HEK293 (cell line): Measurements from ENCODE around the gene OPA3.

ENCODE experiments used
- CTCF ChIA-PET: fragments of 350-600 bp; formaldehyde crosslinking; extraction: SDS; loops from one replicate; lab custom pipeline; 2021; ENCODE audit warnings: antibody characterized with exemption; lab: Yijun Ruan, JAX
- POLR2A ChIA-PET: fragments of 300-600 bp; formaldehyde crosslinking; extraction: SDS; loops from one replicate; lab custom pipeline; 2020; ENCODE audit warnings: antibody characterized with exemption, inconsistent platforms; lab: Yijun Ruan, JAX
- H3K27ac ChIP-seq: fragments of 200-500 bp; sonication (Bioruptor generic); 2 replicates; pipeline ENCODE4 v1.5.1; 2014; ENCODE audit warnings: low read depth, low read length, control low read depth, inconsistent platforms; ENCODE audit errors: extremely low read depth
- H3K36me3 ChIP-seq, 2 experiments: fragments of 200-500 bp in 1 of 2; sonication (Bioruptor generic) in 1 of 2; 1 replicate in 1 of 2; 2 replicates in 1 of 2; pipeline ENCODE4 v1.5.1; 2014 to 2017; ENCODE audit warnings: inconsistent platforms in 2 of 2, low read length in 2 of 2; ENCODE audit not compliant: control insufficient read depth in 2 of 2, insufficient read depth in 1 of 2
- H3K4me1 ChIP-seq: fragments of 200-500 bp; sonication (Bioruptor generic); 2 replicates; pipeline ENCODE4 v1.5.1; 2014; ENCODE audit warnings: mild to moderate bottlenecking, low read length, inconsistent platforms; ENCODE audit not compliant: control insufficient read depth, insufficient read depth
- H3K4me3 ChIP-seq: 2 replicates; pipeline ENCODE4 v1.5.1; 2011; ENCODE audit warnings: low read depth, mild to moderate bottlenecking, control low read depth, low read length, moderate library complexity
- H3K9me3 ChIP-seq: fragments of 200-500 bp; sonication (Bioruptor generic); 2 replicates; pipeline ENCODE4 v1.5.1; 2014; ENCODE audit warnings: low read depth, low read length, inconsistent platforms; ENCODE audit not compliant: control insufficient read depth, insufficient read depth
- BCL11B ChIP-seq: fragments of 450-650 bp; formaldehyde crosslinking; IDR thresholded peaks from 2 replicates; pipeline ENCODE4 v1.5.1; 2016; ENCODE audit warnings: low read depth, missing biosample characterization, missing genetic modification characterization
- EGR2 ChIP-seq: fragments of 450-650 bp; formaldehyde crosslinking; IDR thresholded peaks from 2 replicates; pipeline ENCODE4 v1.5.1; 2016; ENCODE audit warnings: low read depth, missing biosample characterization, missing genetic modification characterization
- GLIS1 ChIP-seq: fragments of 450-650 bp; formaldehyde crosslinking; IDR thresholded peaks from 2 replicates; pipeline ENCODE4 v1.5.1; 2016; ENCODE audit warnings: missing biosample characterization, missing genetic modification characterization
- KLF1 ChIP-seq: fragments of 450-650 bp; formaldehyde crosslinking; IDR thresholded peaks from 2 replicates; pipeline ENCODE4 v1.5.1; 2016; ENCODE audit warnings: missing biosample characterization, missing genetic modification characterization
- ZBTB17 ChIP-seq: fragments of 450-650 bp; formaldehyde crosslinking; IDR thresholded peaks from 2 replicates; pipeline ENCODE4 v1.5.1; 2016; ENCODE audit warnings: missing biosample characterization, missing genetic modification characterization
- ZFHX2 ChIP-seq: fragments of 450-650 bp; formaldehyde crosslinking; conservative IDR thresholded peaks from 2 replicates; pipeline ENCODE4 v1.5.1; 2016; ENCODE audit warnings: missing biosample characterization, missing genetic modification characterization
- ZNF18 ChIP-seq: fragments of 450-650 bp; formaldehyde crosslinking; IDR thresholded peaks from 2 replicates; pipeline ENCODE4 v1.5.1; 2016; ENCODE audit warnings: missing biosample characterization, missing genetic modification characterization
- ZNF23 ChIP-seq: fragments of 450-650 bp; formaldehyde crosslinking; IDR thresholded peaks from 2 replicates; pipeline ENCODE4 v1.5.1; 2016; ENCODE audit warnings: missing biosample characterization, missing genetic modification characterization, borderline replicate concordance
- ZNF335 ChIP-seq: fragments of 450-650 bp; formaldehyde crosslinking; conservative IDR thresholded peaks from 2 replicates; pipeline ENCODE4 v1.5.1; 2016; ENCODE audit warnings: missing biosample characterization, missing genetic modification characterization
- ZNF341 ChIP-seq: fragments of 450-650 bp; formaldehyde crosslinking; IDR thresholded peaks from 2 replicates; pipeline ENCODE4; 2016; ENCODE audit warnings: low read depth, missing biosample characterization, missing genetic modification characterization
- ZNF560 ChIP-seq: fragments of 450-650 bp; formaldehyde crosslinking; IDR thresholded peaks from 2 replicates; pipeline ENCODE4 v1.5.1; 2017; ENCODE audit warnings: missing biosample characterization, missing genetic modification characterization, borderline replicate concordance
- ZXDB ChIP-seq: fragments of 450-650 bp; formaldehyde crosslinking; IDR thresholded peaks from 2 replicates; pipeline ENCODE4 v1.5.1; 2016; ENCODE audit warnings: missing biosample characterization, missing genetic modification characterization
- TF ChIP-seq, protein P1 (sequence below): fragments of 450-650 bp; IDR thresholded peaks from 2 replicates; pipeline ENCODE4 v1.5.1; 2018; ENCODE audit warnings: missing biosample characterization, missing genetic modification characterization

The OPA3 gene

DNA sequence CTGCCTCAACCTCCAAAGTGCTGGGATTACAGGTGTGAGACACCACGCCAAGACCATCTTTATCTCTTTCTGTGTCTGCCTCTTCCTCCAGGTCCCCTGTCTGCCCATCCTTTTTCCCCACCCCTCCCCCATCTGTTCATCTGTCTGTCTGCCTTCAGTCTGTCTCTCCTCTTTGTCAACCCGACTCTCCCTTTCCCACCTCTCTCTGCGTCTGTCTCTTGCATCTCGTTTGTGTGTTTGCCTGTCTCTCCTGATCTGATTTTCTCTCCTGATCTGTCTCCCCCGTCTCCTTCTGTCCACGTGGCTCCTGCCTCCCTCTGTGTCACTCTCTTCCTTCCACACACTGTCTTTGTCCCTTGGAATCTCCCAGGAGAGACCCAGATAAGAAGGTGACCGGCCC, 67.4 kb downstream of the OPA3 start:
- POLR2A ChIA-PET, result interaction anchor here (0.6 kb wide), 1 partner anchor 460 kb away, joined by 4 read pairs; no protein-coding TSS in a partner anchor
- Histone ChIP-seq H3K9me3 (no peaks in the 10 kb centered on the region), H3K4me1 (no peaks in the 10 kb centered on the region), H3K4me3 (no peak overlapping the region)
- CTCF ChIA-PET, result interaction anchor here (1.1 to 1.4 kb wide), 2 partner anchors 21 to 41 kb away, joined by 3 read pairs; no protein-coding TSS in a partner anchor
- TF ChIP-seq ZNF560 (tag by site-specific recombination), result no peak
- peak; percentile 12; the same call in 1 of the 2 replicates for TF ChIP-seq ZBTB17 (tag by site-specific recombination)
- TF ChIP-seq, all 188 proteins: peak for 1
- no peak overlapping the region for H3K27ac ChIP-seq
- peaks cover 0 to 20% of the 10 kb centered on the region in 2 experiments; a peak in 2 of 3 replicates for H3K36me3 ChIP-seq

DNA sequence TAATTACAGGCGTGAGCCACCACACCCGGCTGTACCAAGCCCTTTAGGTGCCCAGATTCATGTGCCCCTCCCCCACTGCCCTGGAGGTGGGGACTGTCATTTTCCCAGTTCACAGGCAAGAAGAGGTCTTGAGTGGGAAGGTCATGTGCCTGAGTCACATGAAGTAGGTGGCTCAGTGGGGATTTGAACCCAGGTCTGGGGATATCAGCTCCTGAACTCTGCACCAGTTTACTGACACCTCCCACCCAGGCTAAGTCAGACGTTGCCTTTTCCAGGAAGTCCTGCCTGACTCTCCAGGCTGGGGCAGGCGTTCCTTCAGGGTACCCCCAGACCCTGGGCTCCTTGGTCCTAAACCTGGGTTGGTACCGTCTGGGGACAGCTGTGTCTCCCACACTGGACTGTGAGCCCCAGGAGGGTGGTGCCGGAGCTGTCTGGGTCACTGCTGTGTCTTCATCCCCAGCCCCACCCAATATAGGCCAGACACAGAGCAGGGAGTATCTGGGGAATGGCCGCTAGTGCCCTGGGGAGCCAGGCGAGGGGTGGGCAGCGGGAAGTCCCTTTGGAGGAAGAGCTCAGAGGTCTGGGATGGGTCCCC, 68.7 kb downstream of the OPA3 start:
- H3K4me3 ChIP-seq, result no peak overlapping the region
- ChIA-PET CTCF (interaction anchor here (0.7 to 1.7 kb wide), 6 partner anchors 20 to 246 kb away, joined by 3 to 5 read pairs (median 4); no protein-coding TSS in a partner anchor), POLR2A (interaction anchor here (1.2 to 1.4 kb wide), 2 partner anchors 8 to 253 kb away, joined by 3 to 4 read pairs; partner anchors contain the start of gene SIX5)
- peaks cover 0 to 20% of the 10 kb centered on the region in 2 experiments; a peak in 2 of 3 replicates for H3K36me3 ChIP-seq
- H3K4me1 ChIP-seq, result no peaks in the 10 kb centered on the region
- no peak overlapping the region for H3K27ac ChIP-seq
- no peaks in the 10 kb centered on the region for H3K9me3 ChIP-seq
- TF ChIP-seq EGR2 (tag by site-specific recombination) (peak; percentile 41; the same call in 1 of the 2 replicates), ZFHX2 (tag by site-specific recombination) (0 out of 2 replicates have a peak, but pooled peaks have one; percentile 14), ZNF23 (tag by site-specific recombination) (no peak), ZNF341 (tag by site-specific recombination) (peak; percentile 24; the same call in 1 of the 2 replicates), KLF1 (peak; percentile 57), ZNF18 (no peak), ZNF335 (tag by site-specific recombination) (peak; percentile 38; the same call in 1 of the 2 replicates), ZXDB (tag by site-specific recombination) (no peak)
- TF ChIP-seq, protein P1, sequence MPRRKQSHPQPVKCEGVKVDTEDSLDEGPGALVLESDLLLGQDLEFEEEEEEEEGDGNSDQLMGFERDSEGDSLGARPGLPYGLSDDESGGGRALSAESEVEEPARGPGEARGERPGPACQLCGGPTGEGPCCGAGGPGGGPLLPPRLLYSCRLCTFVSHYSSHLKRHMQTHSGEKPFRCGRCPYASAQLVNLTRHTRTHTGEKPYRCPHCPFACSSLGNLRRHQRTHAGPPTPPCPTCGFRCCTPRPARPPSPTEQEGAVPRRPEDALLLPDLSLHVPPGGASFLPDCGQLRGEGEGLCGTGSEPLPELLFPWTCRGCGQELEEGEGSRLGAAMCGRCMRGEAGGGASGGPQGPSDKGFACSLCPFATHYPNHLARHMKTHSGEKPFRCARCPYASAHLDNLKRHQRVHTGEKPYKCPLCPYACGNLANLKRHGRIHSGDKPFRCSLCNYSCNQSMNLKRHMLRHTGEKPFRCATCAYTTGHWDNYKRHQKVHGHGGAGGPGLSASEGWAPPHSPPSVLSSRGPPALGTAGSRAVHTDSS (tag by site-specific recombination), result no peak

GRCh38 chr19:45515081-45515624, 69.4 kb downstream of the OPA3 start:
- Histone ChIP-seq H3K27ac (no peak overlapping the region), H3K4me1 (no peaks in the 10 kb centered on the region), H3K36me3 (peaks cover 0 to 17% of the 10 kb centered on the region in 2 experiments; a peak in 2 of 3 replicates), H3K4me3 (no peak overlapping the region), H3K9me3 (no peaks in the 10 kb centered on the region)
- CTCF ChIA-PET, result interaction anchor here (0.6 to 1.7 kb wide), 5 partner anchors 30 to 246 kb away, joined by 4 to 5 read pairs (median 4); no protein-coding TSS in a partner anchor
- POLR2A ChIA-PET, result interaction anchor here (1.2 to 1.4 kb wide), 2 partner anchors 7 to 254 kb away, joined by 3 to 4 read pairs; partner anchors contain the start of gene SIX5
- TF ChIP-seq GLIS1 (tag by site-specific recombination) (peak; percentile 36), BCL11B (tag by site-specific recombination) (no peak)
